C1 segment of cervical spinal cord (tissue), 14 donors: ENCODE results near the gene CHSY1.
A peak's percentile ranks its signal among the peaks of the same experiment; 100 is the strongest.

ENCODE experiments used
- DNase-seq, 14 donors: peaks; one replicate each; lab custom pipeline; 2025; lab: John Stamatoyannopoulos, UW

The CHSY1 gene

DNA sequence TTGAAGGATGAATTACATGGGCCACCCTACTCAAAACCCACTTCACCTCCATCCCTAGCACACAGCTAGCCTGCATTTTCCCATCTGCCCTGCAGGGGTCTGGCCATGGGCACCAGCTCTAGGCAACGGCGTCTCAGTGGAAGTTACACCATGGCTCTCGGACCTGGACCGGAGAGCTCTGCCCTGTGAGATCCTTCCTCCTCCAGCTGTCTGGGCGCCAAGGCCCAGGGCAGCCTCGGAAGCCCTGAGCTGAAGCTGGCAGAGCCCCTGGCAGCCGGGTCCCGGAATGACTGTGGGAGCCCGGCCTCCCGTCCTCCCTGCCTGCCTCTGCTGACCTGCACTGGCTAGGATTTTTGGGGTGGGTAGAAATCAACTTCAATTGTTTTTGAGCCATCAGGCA, 98.9 kb downstream of the CHSY1 start:
- DNase-seq, result peak in 2 of 14 donors; percentile 44 to 51

DNA sequence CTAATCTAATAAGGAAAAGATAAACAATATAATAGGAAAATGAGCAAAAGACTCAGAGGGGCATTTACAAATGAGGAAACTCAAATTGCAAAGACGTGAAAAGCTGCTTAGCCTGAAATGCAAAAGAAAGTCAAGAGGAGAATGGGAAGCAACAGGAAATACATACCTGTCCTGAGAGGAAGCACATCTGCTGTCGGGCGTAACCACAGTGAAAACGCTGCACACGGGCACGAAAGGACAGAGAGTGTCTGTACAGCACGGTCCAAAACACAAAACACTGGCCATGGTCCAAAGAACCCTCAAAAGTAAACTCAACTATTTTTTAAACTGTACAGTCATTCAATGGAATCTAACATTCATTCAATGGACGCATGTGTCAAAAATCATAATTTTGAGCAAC, 100.6 kb downstream of the CHSY1 start:
- no peak for DNase-seq

DNA sequence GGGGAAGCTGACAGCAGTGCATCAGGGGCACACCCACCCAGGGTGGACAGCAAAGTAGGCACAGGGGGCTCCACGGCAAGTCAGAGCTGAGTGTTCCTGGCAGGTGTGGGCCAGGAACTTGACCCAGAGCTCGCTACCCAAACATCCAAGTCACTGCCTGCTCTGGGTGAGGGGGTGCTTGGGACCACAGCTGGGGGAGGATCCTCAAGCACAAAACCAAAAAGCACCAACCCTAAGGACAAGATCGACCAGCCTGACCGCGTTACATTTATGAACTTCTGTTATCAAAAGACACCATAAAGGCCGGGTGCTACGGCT, 101.2 kb downstream of the CHSY1 start:
- no peak for DNase-seq

DNA sequence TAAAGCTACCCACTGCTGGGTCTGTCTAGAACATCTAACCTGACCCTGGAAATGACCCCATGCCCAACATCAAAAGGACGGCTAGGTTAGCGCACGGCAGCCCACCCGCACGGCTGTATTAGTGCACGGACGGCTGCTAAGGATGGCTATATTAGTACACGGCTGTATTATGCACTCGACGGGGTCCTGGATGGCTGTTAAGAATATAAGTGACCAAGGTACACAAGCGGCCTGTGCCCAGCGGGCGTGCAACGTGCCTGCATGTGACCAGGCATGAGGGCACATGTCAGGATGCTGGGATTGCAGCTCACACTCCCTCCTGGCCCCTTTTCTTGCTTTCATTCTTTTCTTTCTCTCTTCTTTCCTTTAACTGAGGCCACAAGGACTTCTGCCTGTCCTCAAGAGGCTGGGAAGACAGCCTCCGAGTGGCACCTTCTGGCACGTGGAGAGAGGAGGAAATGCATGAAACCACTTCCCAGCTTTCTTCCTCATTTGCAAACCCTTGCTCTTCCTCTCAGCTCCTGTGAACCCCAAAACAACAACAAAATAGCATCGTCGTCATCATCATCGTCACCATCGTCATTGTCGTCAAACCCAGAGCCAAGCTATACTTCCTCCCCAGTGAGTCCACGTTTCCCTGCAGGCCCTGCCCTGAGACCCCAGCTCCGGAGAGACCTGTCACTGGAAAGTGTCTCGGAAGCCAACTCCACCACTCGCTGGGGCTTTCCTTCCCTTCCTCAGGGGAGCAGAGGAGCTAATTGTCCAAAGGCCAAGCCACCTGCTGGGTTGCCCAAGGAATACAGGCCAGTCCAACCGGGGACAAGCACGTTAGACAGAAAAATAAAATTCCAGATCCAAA, 101.8 kb downstream of the CHSY1 start:
- no peak for DNase-seq

DNA sequence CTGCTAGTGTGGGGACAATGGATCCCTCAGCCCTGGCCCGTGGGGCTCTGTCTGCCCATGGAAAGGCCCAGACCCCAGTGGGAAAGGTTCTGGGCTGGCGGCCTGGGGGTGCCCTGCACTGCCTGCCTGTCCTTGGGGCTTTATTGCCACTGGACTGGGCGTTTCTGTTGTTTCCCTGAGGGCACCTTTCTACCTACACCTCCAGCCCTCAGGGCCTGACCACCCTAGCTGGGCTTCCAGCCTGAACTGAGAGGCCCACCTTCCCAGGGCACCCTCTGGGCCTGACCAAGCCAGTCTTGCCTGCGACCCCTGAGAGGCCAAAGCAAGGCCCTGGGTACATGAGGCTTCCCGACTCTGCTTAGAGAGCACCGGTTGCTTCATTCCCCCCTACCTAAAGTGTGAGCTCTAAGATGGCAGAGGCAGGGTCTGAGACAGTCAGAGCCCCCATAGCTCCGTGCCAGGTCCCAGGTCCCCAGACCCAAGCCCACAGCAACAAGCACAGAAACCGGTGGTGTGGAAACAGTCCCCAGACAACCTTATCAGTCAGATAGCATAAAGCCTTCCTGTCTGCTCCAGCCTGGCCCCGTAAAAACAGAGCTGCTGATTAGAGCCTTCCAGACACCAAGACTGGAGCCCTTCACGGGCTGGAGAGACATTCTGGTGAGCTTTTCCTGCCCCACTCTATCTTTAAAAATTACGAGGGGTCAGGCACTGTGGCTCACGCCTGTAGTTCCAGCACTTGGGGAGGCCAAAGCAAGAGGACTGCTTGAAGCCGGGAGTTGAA, 102.8 kb downstream of the CHSY1 start:
- DNase-seq, result no peak

DNA sequence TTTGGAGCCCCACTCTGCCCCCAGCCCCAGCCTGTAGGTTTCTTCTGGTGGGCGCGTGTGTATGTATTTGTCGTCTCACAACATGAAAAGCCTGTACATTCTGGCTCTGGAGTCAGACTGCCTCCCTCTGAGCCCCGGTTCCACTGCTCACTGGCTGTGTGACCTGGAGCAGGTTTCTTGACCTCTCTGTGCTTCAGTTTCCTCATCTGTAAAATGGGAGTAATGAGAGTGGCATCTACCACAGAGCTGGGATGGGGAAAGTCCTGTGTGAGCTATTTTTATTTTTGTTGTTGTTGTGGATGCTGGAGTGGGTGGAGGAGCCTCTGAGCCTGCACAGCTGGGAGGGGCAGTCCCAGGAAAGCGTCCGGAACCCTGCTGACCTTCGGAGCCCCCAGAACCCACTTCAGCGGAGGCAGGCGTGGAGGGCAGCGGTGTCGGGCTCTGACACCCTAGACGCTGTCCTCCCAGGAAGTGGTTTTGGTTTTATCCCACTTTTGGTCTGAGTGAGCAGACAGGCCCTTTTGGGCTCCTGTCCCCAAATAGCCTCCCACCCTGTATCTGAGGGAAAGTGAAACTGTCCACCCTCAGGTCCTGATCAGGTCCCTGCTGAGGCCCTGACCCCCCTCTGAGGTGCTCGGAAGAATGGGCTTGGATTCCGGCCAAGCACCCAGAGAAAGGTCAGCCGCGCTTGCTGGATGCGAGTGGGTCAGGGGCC, 103.5 kb downstream of the CHSY1 start:
- DNase-seq, result no peak

- no peak for DNase-seq
Measured at GRCh38 chr15:101147181-101147580, 104.7 kb downstream of the CHSY1 start.

GRCh38 chr15:101146118-101146702, 105.6 kb downstream of the CHSY1 start:
- DNase-seq, result no peak

- DNase-seq, result no peak
Measured at GRCh38 chr15:101145362-101145761, 106.5 kb downstream of the CHSY1 start.

- DNase-seq, result no peak
Measured at GRCh38 chr15:101143321-101143720, 108.5 kb downstream of the CHSY1 start.

DNA sequence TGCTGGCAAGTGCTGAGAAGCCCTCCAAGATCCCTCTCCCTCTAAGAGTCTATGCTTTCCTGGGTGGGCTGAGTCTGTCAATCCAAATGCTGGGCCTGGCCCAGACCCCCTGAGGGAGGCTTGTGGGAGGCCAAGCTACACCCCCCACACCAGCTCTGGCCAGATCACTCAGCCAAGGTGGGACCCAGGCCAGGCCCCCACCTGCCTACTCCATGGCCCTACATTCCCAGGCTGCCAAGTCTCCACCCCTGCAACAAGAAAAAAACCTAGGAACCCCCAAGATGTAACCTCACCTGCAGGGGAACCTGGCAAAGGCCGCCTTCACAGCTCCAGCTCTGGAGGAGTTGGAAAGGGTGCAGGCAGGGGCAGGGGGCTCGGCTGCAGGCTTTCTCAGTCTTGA, 109.1 kb downstream of the CHSY1 start:
- DNase-seq, result no peak

- DNase-seq, result no peak
Measured at GRCh38 chr15:101141926-101142527, 109.8 kb downstream of the CHSY1 start.

DNA sequence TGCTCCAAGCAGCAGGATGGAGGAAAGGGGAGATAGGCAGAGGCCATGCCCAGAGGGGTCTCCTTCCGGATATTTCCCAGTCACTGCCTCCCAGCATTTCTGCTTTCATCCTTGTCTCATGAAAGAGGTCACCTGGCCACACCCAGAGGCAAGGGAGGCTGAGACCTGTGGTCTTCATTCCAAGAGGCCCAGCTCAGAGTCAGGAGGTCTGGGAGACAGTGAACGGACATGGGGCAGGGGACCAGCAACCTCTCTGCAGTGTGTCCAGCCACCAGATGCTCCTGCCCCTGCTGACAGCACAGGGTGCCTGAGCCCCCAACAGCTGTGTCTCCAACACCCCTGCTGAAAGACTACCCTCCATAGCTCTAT, 111.2 kb downstream of the CHSY1 start:
- DNase-seq, result no peak

DNA sequence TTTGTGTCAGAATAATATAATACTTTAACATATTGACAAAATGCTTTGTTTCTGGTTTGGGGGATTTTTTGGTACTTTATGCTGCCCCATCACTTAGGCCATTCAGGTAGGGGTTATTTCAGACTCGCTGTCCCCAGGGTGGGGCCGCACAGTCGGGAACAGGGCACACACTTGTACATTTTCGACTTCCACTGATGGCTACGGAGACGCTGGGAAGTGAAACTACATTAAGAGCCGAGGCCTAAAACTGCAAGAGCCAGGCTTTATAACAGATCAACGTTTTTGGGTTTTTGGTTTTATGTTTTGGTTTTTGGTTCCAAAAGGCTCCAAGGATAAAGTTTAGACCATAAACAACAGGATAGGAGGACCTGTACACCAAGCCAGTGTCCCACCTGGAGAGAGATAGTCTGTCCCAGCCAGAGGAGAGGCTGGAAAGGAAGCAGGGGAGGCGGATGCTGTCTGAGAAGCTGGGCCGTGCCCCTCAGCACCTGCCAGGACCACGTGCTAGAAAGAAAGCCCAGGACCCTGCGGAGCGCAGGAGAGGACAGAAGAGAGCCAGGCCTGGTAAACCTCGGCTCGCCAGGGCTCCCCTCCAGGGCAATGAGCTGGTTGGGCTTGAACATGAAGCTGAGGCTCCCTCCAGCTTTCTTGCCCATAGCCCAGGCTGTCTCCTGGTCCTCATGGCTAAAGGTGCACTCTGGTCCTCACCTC, 111.7 kb downstream of the CHSY1 start:
- DNase-seq, result peak in 1 of 14 donors; percentile 30

GRCh38 chr15:101138913-101139880, 112.7 kb downstream of the CHSY1 start:
- DNase-seq, result no peak

DNA sequence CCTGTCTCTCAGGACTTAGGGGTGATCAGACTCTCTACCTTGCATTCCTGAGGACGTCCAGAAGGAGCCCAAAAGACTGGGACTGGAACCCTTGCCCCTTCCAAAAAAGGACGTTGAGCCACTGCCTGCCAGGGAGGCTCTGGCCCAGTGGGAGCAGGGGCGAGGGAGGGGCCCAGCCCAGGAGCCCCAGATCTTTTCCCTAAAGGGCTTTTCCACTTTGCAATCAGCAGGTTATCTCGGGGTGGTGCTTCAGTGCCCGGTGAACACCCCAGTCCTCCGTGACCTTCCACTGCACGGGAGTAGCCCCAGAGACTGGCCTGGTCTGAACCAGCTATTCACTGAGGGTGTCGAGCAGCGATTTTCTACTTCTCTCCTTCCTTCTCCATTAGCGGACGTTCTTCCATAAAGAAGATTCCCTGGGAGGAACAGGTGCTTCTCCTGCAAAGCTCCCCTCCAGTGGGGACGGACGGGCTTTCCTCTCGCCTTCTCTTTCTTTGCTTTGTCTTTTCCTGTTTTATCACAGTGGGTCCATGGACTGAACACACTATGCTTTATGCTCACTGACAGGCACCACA, 113.7 kb downstream of the CHSY1 start:
- DNase-seq, result no peak

DNA sequence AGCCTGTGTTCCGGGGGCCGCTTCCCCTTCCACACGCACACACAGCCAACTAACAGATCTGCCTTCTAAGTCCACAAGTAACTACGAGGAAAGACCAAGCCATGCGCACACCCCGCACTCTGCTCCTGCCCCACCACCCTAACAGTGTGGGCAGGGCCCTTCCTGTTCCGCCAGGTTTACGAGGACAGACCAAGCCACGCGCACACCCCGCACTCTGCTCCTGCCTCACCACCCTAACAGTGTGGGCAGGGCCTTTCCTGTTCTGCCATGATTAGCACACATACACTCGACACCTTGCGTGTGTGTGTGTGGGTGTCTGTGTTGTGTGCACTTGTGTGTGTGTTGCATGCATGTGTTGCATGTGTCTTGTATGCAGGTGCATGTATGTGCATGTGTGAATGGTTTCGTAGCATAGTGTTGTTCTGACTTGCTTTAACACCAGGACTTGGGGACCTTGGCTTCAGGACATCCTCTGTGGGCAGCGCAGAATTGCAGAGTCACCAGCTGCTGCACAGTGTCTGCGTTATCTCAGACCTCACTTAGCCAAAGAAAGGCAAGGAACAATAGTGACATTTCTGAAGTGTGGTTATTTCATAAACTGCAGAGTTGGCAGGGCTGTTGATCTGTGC, 114.4 kb downstream of the CHSY1 start:
- no peak for DNase-seq

DNA sequence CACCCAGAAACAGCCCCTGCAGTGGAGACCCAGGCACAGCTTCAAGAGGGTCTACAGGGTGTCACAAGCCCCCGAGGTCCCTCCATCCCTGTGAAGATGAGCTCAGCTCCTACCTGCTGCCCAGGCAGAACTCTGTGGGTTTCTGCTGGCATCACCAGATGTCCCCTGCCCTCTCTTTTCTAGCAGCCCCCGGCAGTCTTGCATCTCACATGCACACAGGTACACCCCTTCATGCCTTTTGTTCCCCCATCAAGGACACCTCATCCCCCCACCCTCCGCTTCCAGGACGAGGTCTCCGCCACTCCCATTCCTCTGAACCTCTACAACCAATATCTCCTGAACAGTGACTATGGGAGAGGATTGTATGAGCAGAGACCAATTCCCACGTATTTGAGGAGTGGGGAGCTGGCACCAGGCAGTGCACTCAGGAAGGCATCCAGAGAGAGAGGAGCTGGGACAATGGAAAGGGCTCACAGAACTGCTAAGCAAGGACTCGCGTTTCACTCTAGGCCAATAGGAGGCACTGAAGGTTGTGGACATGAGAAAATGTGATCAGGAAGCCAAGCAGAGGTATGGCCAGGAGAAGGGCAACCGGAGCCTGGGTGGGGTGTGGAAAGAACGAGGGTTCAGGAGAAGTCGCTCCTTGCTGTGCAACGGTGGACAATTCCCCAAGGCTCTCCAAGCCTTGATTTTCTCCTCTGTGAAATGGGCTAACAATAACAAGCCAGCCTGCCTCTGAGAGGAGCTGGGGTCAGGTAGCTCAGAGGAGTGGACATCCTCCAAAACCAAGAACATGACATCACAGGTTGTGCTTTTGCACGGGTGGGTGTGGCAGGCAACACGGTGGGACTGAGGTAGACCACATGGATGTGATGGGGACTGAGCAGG, 115.2 kb downstream of the CHSY1 start:
- no peak for DNase-seq
